Measurements from ENCODE around the gene IMPG2. TPM values are rescaled to one million over a fixed set of nuclear protein-coding genes. Genes with fewer than 3 reads are reported as not detected.

The IMPG2 gene
- total RNA-seq, 2 experiments from 2014 or later: 0.45 to 0.66 TPM

DNA sequence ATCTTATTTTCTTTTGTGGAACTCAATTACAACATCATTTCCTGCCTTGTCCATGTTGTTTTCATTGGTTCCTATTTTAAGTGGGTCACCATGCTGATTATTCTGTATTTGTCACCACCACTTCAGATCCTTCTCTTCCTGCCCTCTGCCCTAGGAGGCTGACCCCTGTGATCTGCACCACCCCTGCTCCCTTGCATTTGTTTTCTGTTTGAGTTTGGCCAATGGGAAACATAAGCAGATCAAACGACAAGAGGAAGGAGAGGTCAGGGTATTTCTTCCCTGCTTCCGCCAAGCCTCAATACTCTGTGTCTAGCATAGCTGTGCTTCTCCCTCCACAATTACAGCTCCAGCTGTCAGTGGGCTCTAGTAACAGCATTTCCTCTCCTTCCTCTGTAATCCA is 71.6 kb downstream of the IMPG2 start:
- DNase-seq (no peak), ATAC-seq (ENCODE audit: poor library complexity) (no peak)
- ChIA-PET POLR2A (no interaction called here), CTCF (no interaction called here)
- TF ChIP-seq, protein P1, sequence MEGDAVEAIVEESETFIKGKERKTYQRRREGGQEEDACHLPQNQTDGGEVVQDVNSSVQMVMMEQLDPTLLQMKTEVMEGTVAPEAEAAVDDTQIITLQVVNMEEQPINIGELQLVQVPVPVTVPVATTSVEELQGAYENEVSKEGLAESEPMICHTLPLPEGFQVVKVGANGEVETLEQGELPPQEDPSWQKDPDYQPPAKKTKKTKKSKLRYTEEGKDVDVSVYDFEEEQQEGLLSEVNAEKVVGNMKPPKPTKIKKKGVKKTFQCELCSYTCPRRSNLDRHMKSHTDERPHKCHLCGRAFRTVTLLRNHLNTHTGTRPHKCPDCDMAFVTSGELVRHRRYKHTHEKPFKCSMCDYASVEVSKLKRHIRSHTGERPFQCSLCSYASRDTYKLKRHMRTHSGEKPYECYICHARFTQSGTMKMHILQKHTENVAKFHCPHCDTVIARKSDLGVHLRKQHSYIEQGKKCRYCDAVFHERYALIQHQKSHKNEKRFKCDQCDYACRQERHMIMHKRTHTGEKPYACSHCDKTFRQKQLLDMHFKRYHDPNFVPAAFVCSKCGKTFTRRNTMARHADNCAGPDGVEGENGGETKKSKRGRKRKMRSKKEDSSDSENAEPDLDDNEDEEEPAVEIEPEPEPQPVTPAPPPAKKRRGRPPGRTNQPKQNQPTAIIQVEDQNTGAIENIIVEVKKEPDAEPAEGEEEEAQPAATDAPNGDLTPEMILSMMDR (IDR thresholded peaks at IDR 0.05): no peak
- no peaks in the 10 kb centered on the region for H3K4me1 Mint-ChIP-seq (ENCODE audit: low read depth)
- no peaks in the 10 kb centered on the region for H3K27me3 Mint-ChIP-seq
- Histone ChIP-seq H3K4me1 (ENCODE audit: insufficient read depth, low read length) (no peaks in the 10 kb centered on the region), H3K27me3 (ENCODE audit: control insufficient read depth in 1 of 2, insufficient read depth in 2 of 2, low read length in 2 of 2) (no peaks in the 10 kb centered on the region), H3K9me3 (ENCODE audit: control insufficient read depth in 1 of 2, insufficient read depth in 1 of 2, low read length in 2 of 2) (no peaks in the 10 kb centered on the region), H3K36me3 (ENCODE audit: insufficient read depth, low read length) (peaks cover 4% of the 10 kb centered on the region), H3K4me3 (ENCODE audit: low read length) (no peak overlapping the region), H3K27ac (ENCODE audit: low read depth in 1 of 2, low read length in 2 of 2) (no peak overlapping the region)
- no peak overlapping the region for H3K4me3 Mint-ChIP-seq
- intact Hi-C loops (cut with DNase I, micrococcal nuclease): no loop called here
- peaks cover 37% of the 10 kb centered on the region for H3K36me3 Mint-ChIP-seq (ENCODE audit: low read depth)
- H3K9me3 Mint-ChIP-seq: no peaks in the 10 kb centered on the region
- no peak overlapping the region for H3K27ac Mint-ChIP-seq

- intact Hi-C loops (cut with DNase I, micrococcal nuclease): no loop called here
- Histone ChIP-seq H3K9me3 (ENCODE audit: control insufficient read depth in 1 of 2, insufficient read depth in 1 of 2, low read length in 2 of 2) (no peaks in the 10 kb centered on the region), H3K4me1 (ENCODE audit: insufficient read depth, low read length) (no peaks in the 10 kb centered on the region), H3K4me3 (ENCODE audit: low read length) (no peak overlapping the region), H3K27ac (ENCODE audit: low read depth in 1 of 2, low read length in 2 of 2) (no peak overlapping the region), H3K27me3 (ENCODE audit: control insufficient read depth in 1 of 2, insufficient read depth in 2 of 2, low read length in 2 of 2) (no peaks in the 10 kb centered on the region), H3K36me3 (ENCODE audit: insufficient read depth, low read length) (peaks cover 4% of the 10 kb centered on the region)
- POLR2A ChIA-PET: no interaction called here
- Mint-ChIP-seq H3K4me3 (no peak overlapping the region), H3K36me3 (ENCODE audit: low read depth) (peaks cover 54% of the 10 kb centered on the region), H3K4me1 (ENCODE audit: low read depth) (no peaks in the 10 kb centered on the region), H3K27ac (no peak overlapping the region), H3K9me3 (no peaks in the 10 kb centered on the region), H3K27me3 (no peaks in the 10 kb centered on the region)
- TF ChIP-seq, protein P1 (IDR thresholded peaks at IDR 0.05): no peak
- DNase-seq (no peak), ATAC-seq (ENCODE audit: poor library complexity) (no peak)
- CTCF ChIA-PET: no interaction called here
Measured at GRCh38 chr3:101244212-101244575, 76.2 kb downstream of the IMPG2 start.

- H3K36me3 ChIP-seq (ENCODE audit: insufficient read depth, low read length): peaks cover 4% of the 10 kb centered on the region
- ATAC-seq (ENCODE audit: poor library complexity) (no peak), DNase-seq (no peak)
- no peak overlapping the region for H3K4me3 ChIP-seq (ENCODE audit: low read length)
- no peaks in the 10 kb centered on the region for H3K27me3 ChIP-seq (ENCODE audit: control insufficient read depth in 1 of 2, insufficient read depth in 2 of 2, low read length in 2 of 2)
- Mint-ChIP-seq H3K36me3 (ENCODE audit: low read depth) (peaks cover 48% of the 10 kb centered on the region), H3K27me3 (no peaks in the 10 kb centered on the region), H3K27ac (no peak overlapping the region), H3K9me3 (no peaks in the 10 kb centered on the region), H3K4me3 (no peak overlapping the region), H3K4me1 (ENCODE audit: low read depth) (no peaks in the 10 kb centered on the region)
- H3K4me1 ChIP-seq (ENCODE audit: insufficient read depth, low read length): no peaks in the 10 kb centered on the region
- H3K27ac ChIP-seq (ENCODE audit: low read depth in 1 of 2, low read length in 2 of 2): no peak overlapping the region
- ChIA-PET CTCF (no interaction called here), POLR2A (no interaction called here)
- TF ChIP-seq, protein P1 (IDR thresholded peaks at IDR 0.05): no peak
- no peaks in the 10 kb centered on the region for H3K9me3 ChIP-seq (ENCODE audit: control insufficient read depth in 1 of 2, insufficient read depth in 1 of 2, low read length in 2 of 2)
- intact Hi-C loops (cut with DNase I, micrococcal nuclease): no loop called here
Measured at GRCh38 chr3:101243285-101244211, 76.8 kb downstream of the IMPG2 start.
